Suppressor macrophage (primary cell): Measurements from ENCODE around the gene SDR9C7.
A peak's percentile ranks its signal among the peaks of the same experiment; 100 is the strongest.
"Not testable (repeated sequence)": the region's sequence is repeated elsewhere in the genome, so short reads cannot be mapped to it uniquely, and the experiment has no call there.

Source experiments
- DNase-seq, 4 experiments: peaks; one replicate each; pipeline ENCODE4 v3.0.0-alpha.2; 2020 to 2022

SDR9C7 gene

DNA sequence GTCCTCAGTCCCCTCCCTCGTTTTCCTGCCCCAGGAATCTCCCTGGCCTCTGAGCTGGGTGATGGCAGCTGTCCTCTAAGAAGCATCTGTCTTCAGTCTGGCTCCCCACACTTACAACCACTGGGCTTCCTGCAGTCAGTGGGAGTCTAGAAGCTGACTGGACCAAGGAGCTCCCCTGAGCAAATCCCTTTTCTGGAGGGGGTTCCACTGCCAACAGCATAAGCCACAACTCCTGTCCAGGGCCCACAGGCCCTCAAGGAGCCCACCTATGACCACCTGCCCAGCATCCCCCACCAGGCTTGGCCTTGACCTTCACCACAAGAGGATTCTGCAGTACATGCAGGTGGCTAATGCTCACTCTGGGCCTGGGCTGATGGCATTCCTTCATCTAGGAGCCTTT lies 19.1 kb upstream of the SDR9C7 start:
- DNase-seq, result no peak

DNA sequence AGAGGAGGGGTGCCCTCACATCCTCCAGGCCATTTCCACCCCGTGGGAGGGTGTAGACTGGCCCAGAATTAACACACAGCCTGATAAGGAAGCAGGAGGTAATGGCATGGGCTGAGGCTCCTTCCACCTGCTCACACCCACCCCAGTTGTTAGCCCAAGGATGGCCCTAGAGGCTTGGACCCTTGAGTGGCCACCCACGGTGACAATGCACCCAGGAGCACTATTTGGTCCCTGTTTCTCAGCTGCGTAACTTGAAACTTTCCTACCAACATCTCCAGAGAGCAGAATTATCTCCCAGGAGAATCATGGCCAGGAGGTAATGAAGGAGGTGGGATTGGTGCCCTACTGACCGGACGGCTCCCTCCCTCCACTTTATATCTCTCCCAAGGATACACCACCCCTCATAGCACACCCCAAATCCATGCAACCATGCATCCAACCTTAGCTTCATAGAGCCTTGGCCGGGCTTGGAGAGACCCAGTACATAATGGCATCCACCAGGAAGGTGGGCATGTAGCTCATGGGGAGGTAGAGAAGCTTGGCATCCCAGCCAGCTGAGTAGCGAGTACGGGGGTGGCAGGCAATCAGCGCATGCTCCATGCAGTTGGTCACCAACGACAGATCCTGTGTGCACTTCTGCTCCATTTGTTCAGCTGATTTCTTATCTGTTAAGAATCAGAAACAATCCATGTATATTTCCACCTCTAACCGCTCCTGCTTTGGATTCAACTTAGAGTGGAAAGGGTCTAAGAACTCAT lies 17.6 kb upstream of the SDR9C7 start:
- DNase-seq, result no peak

DNA sequence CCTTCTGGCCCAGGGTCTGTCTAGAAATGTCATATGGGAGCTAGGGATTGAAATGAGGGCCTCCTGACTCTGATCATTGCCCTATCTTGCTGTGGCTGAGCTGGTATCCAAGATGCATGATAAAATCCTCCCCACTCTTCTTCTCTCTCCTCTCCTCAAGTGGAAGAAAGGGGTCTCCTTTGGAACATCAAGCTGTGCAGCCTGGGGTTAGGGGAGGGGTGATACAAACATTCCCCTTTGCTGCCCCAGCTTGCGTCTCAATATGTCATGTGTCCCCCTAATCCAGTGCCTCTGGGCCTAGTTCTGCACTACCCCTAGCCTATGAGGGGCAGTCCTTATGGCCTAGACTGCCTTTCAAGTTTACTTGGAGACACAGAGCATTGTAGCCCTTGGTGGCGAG lies 14.7 kb upstream of the SDR9C7 start:
- no peak for DNase-seq

DNA sequence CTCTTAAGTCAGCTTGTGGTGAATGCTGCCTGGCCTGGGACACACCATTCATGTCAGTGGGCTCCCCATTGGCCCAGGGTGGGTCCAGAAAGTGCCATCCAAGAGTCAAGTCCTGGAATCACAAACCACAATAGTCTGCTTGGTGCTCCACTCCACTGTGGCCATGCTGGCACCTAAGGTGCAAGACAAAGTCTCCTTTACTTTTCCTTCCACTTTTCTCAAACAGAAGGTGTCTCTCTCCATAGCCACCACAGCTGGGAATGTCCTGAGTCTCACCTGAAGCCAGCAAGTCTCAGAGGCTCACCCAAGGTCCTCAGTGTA lies 14.2 kb upstream of the SDR9C7 start:
- DNase-seq, result no peak

DNA sequence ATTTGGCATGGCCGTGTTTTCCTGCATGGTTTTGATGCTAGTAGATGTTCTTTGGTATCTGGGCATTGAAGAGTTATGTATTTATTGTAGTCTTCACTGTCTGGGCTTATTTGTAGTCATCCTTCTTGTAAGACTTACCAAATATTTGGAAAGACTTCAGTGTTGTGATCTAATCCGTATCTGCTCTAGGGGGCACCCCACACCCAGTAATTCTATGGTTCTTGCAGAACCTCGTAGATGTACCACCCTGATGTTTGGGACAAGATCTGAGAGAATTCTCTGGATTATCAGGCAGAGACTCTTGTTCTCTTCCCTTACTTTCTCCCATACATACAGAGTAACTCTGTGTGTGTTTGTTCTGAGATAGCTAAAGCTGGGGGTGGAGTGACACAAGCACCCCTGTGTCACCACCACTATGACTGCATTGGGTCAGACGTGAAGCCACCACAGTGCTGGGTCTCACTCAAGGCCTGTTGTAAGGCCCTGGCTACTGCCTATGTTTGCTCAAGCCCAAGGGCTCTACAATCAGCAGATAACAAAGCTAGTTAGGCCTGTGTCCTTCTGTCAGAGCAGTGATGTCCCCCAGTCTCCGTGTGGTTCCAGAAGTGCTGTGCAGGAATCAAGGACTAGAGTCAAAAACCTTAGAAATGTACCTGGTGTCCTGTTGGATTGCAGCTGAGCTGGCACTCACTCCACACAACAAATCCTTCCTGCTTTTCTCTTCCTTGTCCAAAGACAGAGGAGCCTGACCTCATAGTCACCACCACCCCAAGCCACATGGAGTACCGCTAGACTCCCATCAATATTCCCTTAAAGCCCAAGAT lies 13.6 kb upstream of the SDR9C7 start:
- DNase-seq, result peak in 3 of 4 experiments; percentile 33 to 39 (median 33)

DNA sequence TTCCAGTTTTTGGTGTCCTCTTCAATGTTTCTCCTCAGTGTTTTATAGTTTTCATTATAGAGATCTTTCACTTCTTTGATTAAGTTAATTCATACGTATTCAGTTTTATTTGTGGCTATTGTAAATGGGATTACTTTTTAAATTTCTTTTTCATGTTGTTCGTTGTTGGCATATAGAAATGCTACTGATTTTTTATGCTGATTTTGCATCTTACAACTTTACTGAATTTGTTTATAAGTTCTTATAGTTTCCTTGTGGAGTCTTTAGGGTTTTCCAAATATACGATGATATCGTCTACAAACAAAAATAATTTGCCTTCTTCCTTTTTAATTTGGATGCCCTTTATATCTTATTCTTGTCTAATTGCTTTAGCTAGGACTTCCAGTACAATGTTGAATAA lies 9.7 kb upstream of the SDR9C7 start:
- no peak for DNase-seq

DNA sequence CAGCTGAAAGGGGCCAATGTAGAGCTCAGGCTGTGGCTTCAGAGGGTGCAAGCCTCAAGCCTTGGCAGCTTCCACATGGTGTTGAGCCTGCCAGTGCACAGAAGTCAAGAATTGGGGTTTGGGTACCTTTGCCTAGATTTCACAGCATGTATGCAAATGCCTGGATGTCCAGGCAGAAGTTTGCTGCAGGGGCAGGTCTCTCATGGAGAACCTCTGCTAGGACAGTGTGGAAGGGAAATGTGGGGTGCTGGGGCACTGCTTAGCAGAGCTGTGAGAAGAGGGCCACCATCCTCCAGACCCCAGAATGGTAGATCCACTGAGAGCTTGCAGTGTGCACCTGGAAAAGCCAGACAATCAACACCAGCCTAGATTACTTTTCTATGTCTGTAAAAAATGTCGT lies 9.2 kb upstream of the SDR9C7 start:
- not testable (repeated sequence) for DNase-seq

DNA sequence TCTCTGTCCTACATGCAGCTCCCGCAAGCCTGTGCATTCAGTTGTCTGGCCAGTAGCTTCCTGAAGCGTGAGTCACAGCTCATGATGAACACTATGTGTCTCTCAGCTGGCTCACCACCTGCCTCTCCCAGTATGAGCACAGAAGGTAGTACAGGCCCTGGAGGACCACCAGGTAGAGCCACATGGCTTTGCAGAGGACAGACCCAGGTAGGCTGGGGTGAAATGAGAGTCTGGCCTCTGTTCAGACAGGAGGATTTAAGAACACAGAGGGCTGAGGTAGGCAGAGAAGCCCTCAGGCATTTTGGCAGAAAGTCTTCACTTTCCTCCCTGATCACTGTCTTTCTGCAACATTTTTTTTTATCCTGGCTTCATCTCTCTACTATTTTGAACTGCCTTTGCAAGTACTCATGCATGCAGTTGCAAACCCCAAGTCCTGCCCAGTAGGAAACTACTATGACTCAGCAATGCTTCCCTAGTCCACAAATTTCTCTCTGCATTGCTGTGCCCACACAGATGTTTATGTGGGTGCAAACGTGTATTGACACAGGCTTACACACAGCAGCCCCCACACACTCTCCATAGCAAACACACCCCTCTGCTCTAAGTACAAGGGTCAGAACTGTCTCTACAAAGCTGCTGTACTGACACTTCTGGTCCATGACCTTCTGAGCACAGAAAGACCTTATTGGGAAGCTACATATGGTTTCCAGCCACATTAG lies 7.2 kb upstream of the SDR9C7 start:
- DNase-seq, result peak; percentile 53 to 81 (median 72)

DNA sequence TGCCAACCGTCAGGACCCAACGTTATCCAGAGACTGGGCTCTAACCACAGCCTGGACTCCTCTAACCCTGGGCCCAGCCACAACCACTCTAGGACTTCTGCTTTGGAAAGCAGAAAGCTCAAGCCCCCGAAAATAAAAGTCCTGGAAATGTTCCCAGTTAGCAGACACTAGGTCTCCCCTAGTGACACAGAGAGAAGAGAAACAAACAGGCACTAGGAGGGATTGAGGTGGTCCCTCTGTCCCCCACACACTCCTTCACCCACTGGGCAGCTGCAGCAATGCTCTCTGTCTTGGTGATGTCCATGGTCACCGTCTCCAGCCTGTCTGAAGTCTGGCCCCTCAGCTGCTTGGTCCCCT lies 6.7 kb upstream of the SDR9C7 start:
- DNase-seq, result not testable (repeated sequence)

DNA sequence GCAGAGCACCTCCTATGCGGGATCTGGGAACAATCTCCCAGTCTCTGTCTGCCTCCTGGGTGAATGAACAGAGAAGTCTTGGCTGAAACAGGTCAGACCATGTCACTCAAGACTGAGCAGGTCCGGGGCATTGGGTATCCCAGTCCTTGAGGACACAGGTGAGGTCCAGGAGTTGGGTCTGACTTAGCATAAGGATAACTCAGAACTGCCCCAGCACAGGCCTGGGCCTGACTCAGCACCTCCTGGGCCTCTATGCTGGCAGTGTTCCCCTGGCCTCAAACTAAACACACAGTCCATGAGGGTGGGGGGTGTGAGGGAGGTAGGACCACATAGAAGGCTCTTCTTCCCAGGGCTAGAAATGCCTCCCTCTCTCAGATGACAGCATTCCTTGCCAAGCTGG lies 1.5 kb upstream of the SDR9C7 start:
- no peak for DNase-seq

DNA sequence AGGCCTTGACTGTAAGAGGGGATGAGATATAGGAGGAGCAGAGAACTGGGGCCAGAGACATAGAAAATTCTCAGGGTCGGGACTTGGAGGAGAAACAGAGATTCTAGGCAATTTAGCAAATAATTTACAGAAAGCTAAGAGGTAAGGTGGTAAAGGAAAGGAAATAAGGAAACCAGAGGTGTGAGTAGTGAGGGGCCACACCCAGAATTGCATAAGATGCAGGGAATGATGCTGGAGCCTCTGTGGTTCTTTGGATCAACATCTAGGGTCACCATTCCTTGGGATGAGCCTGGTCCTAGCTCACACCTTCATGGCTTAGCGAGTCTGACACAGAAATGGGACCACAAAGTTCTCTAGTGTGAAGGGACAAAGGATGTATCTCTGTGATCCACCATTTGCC lies 949 bp upstream of the SDR9C7 start:
- no peak for DNase-seq

DNA sequence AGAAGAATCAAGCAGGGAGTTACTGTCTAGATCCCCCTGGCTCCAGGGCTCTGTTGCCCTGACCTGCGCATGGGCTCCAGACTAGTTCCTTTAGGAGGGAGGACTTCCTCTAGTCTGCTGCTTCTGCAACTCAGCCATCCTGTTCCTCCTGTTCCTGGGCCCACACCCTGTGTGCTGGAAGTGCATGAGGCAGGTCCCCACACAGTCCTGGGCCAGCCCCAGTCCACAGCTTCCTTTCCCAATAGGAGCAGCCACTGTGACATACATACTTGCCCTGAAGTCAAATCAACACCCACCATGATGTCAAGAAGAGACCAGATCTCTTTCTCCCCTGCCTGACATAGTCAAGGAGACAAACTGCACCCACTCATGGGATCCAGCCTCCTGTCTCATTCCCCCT lies 1.3 kb downstream of the SDR9C7 start:
- peak; percentile 79 to 92 (median 89) for DNase-seq

DNA sequence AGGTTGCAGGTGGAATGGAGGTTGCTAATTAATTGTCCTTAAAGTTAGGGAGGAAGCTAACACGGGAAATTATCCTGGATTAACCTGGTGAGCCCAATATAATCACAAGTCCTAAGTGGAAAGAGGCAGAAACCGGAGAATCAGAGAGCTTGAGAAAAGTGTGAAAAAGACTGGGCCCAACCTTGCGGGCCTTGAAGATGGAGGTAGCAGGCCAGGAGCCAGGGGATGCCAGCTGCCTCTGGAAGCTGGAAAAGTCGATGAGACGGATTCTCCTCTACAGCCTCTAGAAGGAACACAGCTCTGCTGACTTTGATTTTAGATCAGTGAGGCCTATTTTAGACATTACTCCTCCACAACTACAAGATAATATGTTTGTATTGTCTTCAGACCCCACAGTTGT lies 2.1 kb downstream of the SDR9C7 start:
- DNase-seq, result no peak

DNA sequence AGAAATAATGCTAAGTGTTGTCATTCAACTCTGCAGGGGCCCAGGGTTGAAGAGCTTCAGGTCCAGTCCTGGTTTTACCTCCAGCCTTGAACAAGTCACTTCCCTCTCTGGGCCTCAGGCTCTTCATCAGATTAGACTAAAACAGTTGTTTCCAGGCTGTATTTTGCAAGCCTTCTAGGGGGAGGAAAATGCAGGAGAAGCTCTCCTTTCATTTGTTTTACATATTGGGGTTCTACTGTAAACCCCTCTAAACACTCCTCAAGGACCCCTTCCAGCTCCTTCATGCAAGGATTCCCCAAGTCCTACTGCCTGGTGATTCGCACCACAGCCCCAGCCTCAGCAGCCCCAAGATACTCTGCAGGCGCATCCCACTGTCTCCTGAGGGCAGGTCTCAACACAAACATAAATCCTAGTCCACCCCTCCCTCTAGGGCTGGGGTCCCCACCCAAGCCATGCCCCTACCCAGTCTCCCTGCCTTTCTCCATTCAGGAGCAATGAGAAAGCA lies 2.7 kb downstream of the SDR9C7 start:
- DNase-seq, result peak; percentile 75 to 92 (median 87)

DNA sequence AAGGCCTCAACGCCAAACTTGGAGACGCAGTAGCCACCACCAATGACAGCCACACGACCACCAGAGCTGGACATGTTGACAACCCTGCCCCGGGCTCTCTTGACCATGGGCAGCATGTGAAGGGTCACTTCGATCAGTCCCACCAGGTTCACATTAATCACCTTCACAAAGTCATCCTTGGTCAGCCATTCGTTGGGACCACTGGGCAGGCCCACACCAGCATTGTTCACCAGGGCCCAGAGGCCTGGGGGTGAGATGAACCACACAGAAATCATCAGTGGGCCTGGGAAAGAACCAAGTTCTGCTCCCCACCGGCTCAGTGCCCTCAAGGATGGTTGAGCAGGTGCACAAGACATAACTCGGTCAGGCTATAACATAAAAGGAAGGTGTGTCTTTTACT lies 4.0 kb downstream of the SDR9C7 start:
- no peak for DNase-seq

DNA sequence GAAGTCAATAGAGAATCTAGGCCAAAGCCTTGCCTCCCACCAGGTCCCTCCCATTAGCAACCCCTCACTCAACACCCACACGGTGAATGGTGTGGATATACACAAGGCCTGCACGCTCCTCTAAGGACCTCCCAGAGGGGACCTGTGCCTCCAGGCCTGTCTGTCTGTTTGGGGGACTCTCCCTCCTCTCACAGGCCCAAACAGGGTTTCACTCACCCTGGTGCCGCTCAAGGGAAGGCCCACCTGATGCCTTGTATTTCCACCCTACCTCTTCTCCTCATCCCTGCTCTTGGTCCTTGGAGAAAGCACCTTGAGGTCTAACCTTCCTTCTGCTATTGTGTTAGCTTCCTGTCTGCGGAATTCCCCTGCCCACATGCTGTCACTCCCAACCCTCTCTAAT lies 4.4 kb downstream of the SDR9C7 start:
- DNase-seq, result no peak

DNA sequence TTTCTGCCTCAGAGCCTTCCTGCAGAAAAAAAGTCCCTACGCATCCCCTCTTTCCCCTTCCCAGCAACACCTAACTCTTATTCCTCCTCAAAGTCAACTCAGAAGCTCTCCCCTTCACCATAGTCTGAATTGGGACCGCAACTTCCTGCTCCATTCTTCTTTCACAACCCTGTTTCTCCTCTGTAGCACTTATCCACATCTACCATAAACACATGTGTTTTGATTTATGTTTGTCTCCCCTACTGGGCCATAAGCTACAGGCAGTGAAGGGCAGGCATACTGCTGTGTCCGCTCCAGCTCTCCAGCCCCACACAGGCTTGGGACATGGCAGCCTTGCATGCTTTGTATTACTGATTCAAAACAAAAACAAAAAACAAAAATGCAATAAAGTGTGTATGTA lies 5.9 kb downstream of the SDR9C7 start:
- DNase-seq, result peak in 3 of 4 experiments; percentile 22 to 36 (median 26)

DNA sequence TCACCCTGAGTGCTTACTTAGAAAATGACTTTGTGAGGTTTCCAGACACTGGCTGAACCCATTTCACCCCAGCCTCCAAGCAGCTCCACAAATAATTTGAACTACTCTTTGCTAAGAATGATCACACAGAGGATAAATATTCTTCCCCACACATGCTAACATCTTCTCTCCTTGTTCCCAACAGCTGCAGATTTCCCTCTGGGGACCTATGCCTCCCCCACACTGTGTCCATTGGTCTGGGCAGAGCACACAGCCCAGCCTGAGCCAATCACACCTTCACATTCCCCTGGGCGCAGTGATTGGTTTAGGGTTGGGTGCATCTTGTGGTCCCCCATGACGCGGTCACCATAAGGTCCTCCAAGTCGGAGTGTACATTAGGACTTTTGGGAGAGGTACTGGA lies 6.9 kb downstream of the SDR9C7 start:
- no peak for DNase-seq

DNA sequence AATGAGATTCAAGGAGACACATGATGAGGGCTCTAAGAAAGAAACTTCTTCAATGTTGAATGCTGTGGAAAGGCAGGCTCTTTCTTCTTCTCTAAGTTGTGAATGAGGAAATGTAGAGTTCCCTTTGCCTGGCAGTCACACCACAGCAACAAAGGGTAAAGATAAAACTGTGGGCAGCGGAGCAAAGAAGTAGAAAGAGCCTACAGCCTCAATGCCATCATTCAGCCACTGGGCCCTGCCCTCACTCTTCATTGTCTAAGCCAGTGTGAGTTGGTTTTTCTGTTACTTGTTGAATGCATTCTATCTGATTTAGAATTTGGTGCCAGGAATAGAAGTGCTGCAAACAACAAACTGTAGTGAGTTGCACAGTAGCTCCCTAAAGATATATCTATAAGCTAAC lies 12.2 kb downstream of the SDR9C7 start:
- DNase-seq, result peak; percentile 65 to 84 (median 75)

DNA sequence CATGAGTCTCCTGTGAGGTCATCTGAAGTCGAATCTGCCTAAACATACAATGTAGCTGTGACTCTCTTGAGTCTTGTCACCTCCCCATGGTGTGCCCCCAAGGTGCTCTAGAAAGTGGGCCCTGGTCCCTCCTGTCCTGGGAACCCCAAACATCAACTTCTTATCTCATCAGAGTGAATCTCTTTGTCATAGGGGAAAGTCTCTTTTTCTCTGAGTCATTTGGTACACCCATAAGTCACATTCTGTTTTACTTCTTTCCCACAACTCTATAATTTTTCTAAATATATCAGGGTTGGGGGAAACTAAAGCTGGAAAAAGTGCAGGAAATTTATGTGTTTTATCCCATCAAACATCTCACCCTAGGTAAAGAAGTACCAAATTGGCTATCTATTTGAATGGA lies 12.9 kb downstream of the SDR9C7 start:
- DNase-seq, result no peak

DNA sequence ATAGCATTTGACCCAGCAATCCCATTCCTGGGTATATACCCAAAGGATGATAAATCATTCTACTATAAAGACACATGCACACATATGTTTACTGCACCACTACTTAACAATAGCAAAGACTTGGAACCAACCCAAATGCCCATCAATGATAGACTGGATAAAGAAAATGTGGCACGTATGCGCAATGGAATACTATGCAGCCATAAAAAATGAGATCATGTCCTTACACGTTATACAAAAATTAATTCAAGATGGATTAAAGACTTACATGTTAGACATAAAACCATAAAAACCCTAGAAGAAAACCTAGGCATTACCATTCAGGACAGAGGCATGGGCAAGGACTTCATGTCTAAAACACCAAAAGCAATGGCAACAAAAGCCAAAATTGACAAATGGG lies 16.1 kb downstream of the SDR9C7 start:
- DNase-seq, result not testable (repeated sequence)

DNA sequence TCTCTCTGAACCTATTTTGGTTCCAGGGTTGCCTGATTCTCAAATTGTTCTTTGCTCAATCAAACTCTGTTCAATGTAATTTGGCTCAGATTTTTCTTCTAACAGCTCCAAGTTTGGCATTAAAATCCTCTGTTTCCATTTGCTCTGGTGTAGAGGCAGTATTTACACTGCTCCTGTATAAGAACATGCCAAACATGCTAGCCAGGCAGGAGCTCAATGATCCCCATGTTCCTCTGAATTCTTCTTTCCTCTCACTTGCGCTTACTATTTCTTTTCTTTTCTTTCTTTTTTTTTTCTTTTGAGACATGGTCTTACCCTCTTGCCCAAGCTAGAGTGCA lies 17.2 kb downstream of the SDR9C7 start:
- DNase-seq, result no peak

DNA sequence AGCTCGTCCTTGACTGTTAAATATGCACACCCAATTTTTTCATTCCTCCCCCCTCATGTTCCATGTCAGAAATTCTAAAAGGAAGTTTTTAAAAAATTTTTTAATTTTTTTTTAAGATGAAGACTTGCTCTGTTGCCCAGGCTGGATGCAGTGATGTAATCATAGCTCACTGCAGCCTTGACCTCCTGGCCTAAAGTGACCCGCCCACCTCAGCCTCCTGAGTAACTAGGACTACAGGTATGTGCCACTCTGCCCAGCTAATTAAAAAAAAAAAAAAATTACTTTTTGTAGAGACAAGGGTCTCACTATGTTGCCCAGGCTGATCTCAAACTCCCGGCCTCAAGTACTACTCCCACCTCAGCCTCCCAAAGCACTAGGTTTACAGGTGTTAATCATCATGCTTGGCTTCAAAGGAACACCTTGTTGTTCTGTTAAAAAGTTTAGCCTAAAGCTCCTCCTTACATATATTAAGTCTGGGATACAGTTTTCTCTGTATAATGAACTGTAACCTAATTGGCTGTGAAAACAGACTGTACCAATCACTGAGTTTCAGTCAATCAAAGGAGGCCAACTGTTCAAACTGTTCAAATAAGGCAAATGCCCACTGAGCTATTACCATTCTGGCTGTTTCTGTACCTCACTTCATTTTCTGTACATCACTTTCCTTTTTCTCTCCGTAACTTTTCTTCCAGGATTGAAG lies 17.8 kb downstream of the SDR9C7 start:
- no peak for DNase-seq
